MM.1S (cell line): Measurements from ENCODE around the gene RTKN.

Source experiments
- EZH2 ChIP-seq: fragments of 300-600 bp; sonication (generic); optimal IDR thresholded peaks from 2 replicates; pipeline ENCODE3; 2017; ENCODE audit warnings: low read depth, mild to moderate bottlenecking, antibody characterized with exemption, low read length, mixed read lengths
- EZH2phosphoT487 ChIP-seq: fragments of 300-600 bp; sonication (generic); IDR thresholded peaks from 2 replicates; pipeline ENCODE4 v1.6.1; 2018; ENCODE audit warnings: antibody characterized with exemption, low read length
- TF ChIP-seq, protein P1 (sequence below): fragments of 300-600 bp; sonication (generic); IDR thresholded peaks from 2 replicates; pipeline ENCODE4 v1.5.1; 2016; ENCODE audit warnings: antibody characterized with exemption, low read length, mixed read lengths

DNA sequence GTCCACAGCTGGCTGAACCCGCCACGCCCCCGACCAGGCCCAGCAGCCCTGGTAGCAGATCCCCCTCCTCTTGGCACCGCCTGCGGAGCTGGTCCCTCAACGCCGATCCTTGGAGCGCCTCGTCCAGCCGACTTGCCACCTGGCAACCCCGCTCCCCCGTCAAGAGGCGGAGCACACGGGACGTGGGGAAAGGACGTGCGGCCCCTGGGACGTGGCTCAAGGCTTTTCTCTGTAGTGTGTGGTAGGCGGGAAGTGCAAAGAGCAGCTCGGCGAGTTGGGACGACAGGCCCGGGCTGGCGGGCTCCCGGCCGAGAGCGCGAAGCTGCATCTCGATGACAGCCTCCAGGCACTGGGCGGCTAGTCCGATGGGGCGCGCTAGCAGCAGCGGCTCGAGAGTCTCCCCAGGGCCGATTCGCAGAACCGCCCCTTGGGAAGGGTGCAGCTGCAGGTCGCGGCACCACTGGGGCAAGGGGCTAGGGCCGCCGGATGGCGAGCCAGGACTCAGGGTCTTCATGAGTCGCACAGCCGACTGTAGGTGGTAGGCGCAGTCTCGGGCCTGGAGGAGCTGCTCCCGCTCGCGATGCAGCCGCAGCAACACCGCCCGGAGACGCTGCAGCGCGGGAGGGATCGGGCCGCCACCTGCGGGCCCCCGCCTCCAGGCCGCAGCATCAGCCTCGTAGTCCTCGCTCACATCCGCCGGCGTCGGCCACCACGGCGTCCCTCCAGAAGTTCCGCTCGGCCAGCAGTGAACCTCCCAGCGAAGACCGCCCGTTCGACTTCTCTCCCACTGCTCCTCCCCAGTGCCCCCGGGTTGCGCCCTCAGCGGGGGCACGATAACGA lies 40.4 kb upstream of the RTKN start:
- TF ChIP-seq, protein P1, sequence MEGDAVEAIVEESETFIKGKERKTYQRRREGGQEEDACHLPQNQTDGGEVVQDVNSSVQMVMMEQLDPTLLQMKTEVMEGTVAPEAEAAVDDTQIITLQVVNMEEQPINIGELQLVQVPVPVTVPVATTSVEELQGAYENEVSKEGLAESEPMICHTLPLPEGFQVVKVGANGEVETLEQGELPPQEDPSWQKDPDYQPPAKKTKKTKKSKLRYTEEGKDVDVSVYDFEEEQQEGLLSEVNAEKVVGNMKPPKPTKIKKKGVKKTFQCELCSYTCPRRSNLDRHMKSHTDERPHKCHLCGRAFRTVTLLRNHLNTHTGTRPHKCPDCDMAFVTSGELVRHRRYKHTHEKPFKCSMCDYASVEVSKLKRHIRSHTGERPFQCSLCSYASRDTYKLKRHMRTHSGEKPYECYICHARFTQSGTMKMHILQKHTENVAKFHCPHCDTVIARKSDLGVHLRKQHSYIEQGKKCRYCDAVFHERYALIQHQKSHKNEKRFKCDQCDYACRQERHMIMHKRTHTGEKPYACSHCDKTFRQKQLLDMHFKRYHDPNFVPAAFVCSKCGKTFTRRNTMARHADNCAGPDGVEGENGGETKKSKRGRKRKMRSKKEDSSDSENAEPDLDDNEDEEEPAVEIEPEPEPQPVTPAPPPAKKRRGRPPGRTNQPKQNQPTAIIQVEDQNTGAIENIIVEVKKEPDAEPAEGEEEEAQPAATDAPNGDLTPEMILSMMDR: no peak
- TF ChIP-seq EZH2 (no peak), EZH2phosphoT487 (no peak)
